Measurements from ENCODE around the gene NTM. TPM values are rescaled to one million over a fixed set of nuclear protein-coding genes. Genes with fewer than 3 reads are reported as not detected.
"Not testable (repeated sequence)": the region's sequence is repeated elsewhere in the genome, so short reads cannot be mapped to it uniquely, and the experiment has no call there.

The NTM gene
- total RNA-seq, 1 donor from 2014 or later = not detected

DNA sequence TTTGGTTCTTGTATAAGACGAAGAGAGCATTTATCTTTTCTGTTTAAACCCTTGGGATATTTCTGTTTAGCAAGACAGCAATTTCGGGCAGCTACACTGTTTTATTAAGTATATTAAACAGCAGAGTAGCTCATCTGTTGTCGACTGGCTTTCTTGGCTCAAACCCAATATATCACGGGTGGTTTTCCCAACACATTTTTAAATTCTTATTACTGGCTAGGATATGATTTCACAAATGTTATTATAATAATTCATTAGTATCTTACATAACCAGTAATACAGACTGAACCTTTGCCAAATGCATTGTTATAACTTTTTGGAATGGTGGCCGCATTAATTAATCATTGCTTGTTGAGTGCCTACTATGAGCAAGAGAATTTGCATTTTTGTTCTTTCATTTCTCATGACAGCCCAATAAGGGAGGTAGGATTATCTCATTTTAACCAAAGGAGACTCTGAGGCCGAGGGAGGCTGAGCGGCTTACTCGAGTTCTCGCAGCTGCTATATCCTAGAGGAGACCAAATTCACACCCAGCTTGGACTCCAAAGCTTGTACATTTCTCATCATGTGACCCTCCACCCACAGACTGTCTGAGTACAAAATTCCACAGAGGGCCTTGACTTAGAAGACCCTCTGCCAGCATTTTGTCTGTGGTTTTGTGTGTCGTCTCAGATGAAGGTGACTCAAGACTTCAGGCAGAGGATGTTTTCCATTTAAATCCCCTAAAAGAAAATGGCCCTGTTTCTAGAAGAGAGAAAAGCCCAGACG is 304.9 kb downstream of the NTM start:
- no peaks in the 10 kb centered on the region for H3K4me1 Mint-ChIP-seq (ENCODE audit: low read depth)
- intact Hi-C loops (cut with micrococcal nuclease) = no loop called here

DNA sequence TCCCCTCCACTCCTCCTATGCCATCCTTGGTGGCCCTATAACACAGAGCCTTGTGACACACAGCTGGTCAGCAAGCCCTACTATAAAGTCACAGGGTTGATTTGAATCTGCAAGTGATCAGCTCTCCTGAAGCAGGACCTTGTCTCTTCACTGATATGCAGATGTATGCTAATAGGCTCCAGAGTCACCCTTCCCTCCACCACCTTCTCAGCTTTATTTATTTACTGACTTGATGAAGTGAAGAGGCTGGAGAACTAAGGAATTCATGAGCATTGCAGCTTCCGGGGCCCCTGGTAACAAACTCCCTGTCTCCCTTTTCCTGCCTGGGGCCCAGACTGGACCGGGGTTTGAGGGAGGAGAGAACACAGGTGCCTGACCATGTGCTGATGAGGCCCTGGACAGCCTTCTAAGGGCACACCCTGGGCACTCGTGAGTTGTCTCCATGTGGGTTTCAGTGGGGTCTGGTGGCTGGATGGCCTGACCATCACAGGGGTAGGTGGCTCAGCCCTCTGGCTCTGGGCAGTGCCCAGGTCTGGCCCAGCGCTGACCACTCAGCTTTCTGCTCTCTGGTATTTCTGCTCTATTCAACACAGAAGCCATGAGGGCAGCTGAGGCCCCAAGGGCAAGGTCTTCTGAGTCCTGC is 307.5 kb downstream of the NTM start:
- Mint-ChIP-seq H3K36me3 (ENCODE audit: low read depth) (no peaks in the 10 kb centered on the region), H3K4me3 (no peak overlapping the region), H3K4me1 (ENCODE audit: low read depth) (no peaks in the 10 kb centered on the region), H3K27ac (no peak overlapping the region), H3K9me3 (no peaks in the 10 kb centered on the region), H3K27me3 (ENCODE audit: insufficient read depth) (no peaks in the 10 kb centered on the region)
- DNase-seq (ENCODE audit: low spot score) = no peak
- intact Hi-C loops (cut with micrococcal nuclease) = no loop called here

More for the DNA sequence above, 304.9 kb downstream of the NTM start:
- DNase-seq (ENCODE audit: low spot score) = no peak
- no peak overlapping the region for H3K27ac Mint-ChIP-seq
- H3K4me3 Mint-ChIP-seq = no peak overlapping the region
- no peaks in the 10 kb centered on the region for H3K27me3 Mint-ChIP-seq (ENCODE audit: insufficient read depth)
- H3K9me3 Mint-ChIP-seq = no peaks in the 10 kb centered on the region
- H3K36me3 Mint-ChIP-seq (ENCODE audit: low read depth) = no peaks in the 10 kb centered on the region

- H3K4me3 Mint-ChIP-seq = no peak overlapping the region
- no peaks in the 10 kb centered on the region for H3K9me3 Mint-ChIP-seq
- H3K27ac Mint-ChIP-seq = no peak overlapping the region
- intact Hi-C loops (cut with micrococcal nuclease) = no loop called here
- DNase-seq (ENCODE audit: low spot score) = no peak
- H3K4me1 Mint-ChIP-seq (ENCODE audit: low read depth) = no peaks in the 10 kb centered on the region
- no peaks in the 10 kb centered on the region for H3K27me3 Mint-ChIP-seq (ENCODE audit: insufficient read depth)
- no peaks in the 10 kb centered on the region for H3K36me3 Mint-ChIP-seq (ENCODE audit: low read depth)
Observed at GRCh38 chr11:131678658-131679340, 308.4 kb downstream of the NTM start.

DNA sequence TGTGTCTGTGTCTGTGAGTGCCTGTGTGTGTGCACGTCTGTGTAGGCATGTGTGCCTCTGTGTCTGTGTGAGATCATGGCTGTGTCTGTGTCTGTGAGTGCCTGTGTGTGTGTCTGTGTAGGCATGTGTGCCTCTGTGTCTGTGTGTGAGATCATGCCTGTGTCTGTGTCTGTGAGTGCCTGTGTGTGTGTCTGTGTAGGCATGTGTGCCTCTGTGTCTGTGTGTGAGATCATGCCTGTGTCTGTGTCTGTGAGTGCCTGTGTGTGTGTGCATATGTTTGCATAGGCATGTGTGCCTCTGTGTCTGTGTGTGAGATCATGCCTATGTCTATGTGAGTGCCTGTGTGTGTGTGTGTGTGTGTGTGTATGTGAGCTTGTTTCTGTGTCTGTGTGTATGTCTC is 310.0 kb downstream of the NTM start:
- H3K27me3 Mint-ChIP-seq (ENCODE audit: insufficient read depth); H3K4me3 Mint-ChIP-seq; H3K27ac Mint-ChIP-seq; H3K9me3 Mint-ChIP-seq; H3K4me1 Mint-ChIP-seq (ENCODE audit: low read depth); H3K36me3 Mint-ChIP-seq (ENCODE audit: low read depth); DNase-seq (ENCODE audit: low spot score); intact Hi-C loops (cut with micrococcal nuclease): not testable (repeated sequence)

- Mint-ChIP-seq H3K9me3 (no peaks in the 10 kb centered on the region), H3K4me1 (ENCODE audit: low read depth) (no peaks in the 10 kb centered on the region), H3K27me3 (ENCODE audit: insufficient read depth) (no peaks in the 10 kb centered on the region), H3K27ac (no peak overlapping the region), H3K36me3 (ENCODE audit: low read depth) (no peaks in the 10 kb centered on the region), H3K4me3 (no peak overlapping the region)
- intact Hi-C loops (cut with micrococcal nuclease) = no loop called here
- no peak for DNase-seq (ENCODE audit: low spot score)
Observed at GRCh38 chr11:131681920-131682319, 311.5 kb downstream of the NTM start.

- intact Hi-C loops (cut with micrococcal nuclease) = no loop called here
- H3K27ac Mint-ChIP-seq = no peak overlapping the region
- H3K27me3 Mint-ChIP-seq (ENCODE audit: insufficient read depth) = no peaks in the 10 kb centered on the region
- DNase-seq (ENCODE audit: low spot score) = no peak
- H3K4me1 Mint-ChIP-seq (ENCODE audit: low read depth) = no peaks in the 10 kb centered on the region
- H3K9me3 Mint-ChIP-seq = no peaks in the 10 kb centered on the region
- H3K4me3 Mint-ChIP-seq = no peak overlapping the region
- H3K36me3 Mint-ChIP-seq (ENCODE audit: low read depth) = no peaks in the 10 kb centered on the region
Observed at GRCh38 chr11:131682373-131683015, 312.1 kb downstream of the NTM start.

- no peaks in the 10 kb centered on the region for H3K36me3 Mint-ChIP-seq (ENCODE audit: low read depth)
- no peaks in the 10 kb centered on the region for H3K4me1 Mint-ChIP-seq (ENCODE audit: low read depth)
- H3K27ac Mint-ChIP-seq = no peak overlapping the region
- DNase-seq (ENCODE audit: low spot score) = no peak
- no peaks in the 10 kb centered on the region for H3K9me3 Mint-ChIP-seq
- no peak overlapping the region for H3K4me3 Mint-ChIP-seq
- intact Hi-C loops (cut with micrococcal nuclease) = no loop called here
- H3K27me3 Mint-ChIP-seq (ENCODE audit: insufficient read depth) = no peaks in the 10 kb centered on the region
Observed at GRCh38 chr11:131683131-131683530, 312.7 kb downstream of the NTM start.

DNA sequence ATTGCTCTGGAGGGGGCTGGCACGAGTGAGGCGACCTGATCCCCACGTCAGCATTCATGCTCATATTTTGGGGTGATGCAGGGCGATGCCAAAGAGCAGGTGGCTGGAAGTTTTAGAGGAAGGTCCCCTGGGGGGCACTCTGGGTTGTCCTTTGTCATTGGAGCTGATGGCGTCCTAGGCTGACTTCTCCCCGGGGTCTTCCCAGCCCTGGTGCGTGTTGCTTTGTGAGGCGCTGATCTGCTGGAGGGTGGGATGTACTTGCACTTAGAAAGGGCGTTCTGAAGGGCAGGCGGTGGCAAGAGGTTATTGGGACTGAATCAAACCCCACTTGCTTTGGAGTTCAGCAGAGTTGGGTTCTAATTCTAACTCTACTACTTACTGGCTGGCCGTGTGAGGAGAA is 313.3 kb downstream of the NTM start:
- no peaks in the 10 kb centered on the region for H3K36me3 Mint-ChIP-seq (ENCODE audit: low read depth)
- no peak for DNase-seq (ENCODE audit: low spot score)
- intact Hi-C loops (cut with micrococcal nuclease) = no loop called here

DNA sequence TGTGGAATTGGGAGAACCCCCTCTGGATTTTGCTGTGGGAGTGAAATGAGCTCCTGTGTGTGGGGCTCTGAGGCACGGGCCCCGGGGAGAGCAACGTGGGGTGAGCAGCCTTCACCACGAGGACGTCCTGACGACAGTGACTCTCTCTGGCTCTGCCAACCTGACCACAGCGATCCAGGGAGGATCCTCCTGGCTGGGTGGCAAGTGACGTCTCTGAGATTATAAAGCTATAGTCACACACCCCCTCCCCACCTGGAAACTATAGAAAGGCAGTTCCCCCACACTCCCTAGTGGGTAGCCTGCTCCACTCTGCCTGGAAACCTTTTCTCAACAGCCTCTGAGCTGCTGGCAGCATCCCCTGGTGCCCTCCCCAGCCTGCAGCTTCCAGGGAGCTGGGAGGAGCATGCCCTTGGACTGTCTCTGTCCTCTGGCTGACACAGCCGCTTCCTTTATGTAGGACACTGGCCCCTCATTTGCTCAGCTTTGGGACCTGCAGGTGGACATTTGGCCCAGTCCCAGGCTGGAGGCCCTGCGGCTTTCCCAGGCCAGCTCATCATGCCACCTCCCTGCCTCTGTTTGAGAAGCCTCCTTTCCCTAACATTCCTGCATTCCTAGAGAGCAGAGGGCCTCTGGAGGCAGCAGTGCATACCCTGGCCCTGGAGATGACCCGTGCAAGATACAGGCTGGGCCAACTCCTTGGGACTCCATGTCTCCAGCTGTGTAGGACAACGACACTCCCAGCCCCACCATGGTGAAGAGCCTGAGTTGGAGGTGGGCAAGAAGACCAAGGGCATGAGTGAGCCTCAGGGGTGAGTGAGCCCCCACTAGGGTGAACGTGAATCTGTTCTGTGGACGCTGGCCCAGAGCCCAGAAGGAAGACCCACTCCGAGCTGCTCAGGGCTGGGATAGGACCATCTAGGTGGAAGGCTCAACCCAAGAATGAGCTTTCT is 314.0 kb downstream of the NTM start:
- H3K4me1 Mint-ChIP-seq (ENCODE audit: low read depth) = no peaks in the 10 kb centered on the region
- no peaks in the 10 kb centered on the region for H3K36me3 Mint-ChIP-seq (ENCODE audit: low read depth)
- H3K27me3 Mint-ChIP-seq (ENCODE audit: insufficient read depth) = no peaks in the 10 kb centered on the region
- H3K27ac Mint-ChIP-seq = no peak overlapping the region
- no peak overlapping the region for H3K4me3 Mint-ChIP-seq
- no peak for DNase-seq (ENCODE audit: low spot score)
- H3K9me3 Mint-ChIP-seq = no peaks in the 10 kb centered on the region
- intact Hi-C loops (cut with micrococcal nuclease) = no loop called here

More for the DNA sequence above, 313.3 kb downstream of the NTM start:
- H3K4me3 Mint-ChIP-seq = no peak overlapping the region
- no peaks in the 10 kb centered on the region for H3K27me3 Mint-ChIP-seq (ENCODE audit: insufficient read depth)
- H3K9me3 Mint-ChIP-seq = no peaks in the 10 kb centered on the region
- no peaks in the 10 kb centered on the region for H3K4me1 Mint-ChIP-seq (ENCODE audit: low read depth)
- no peak overlapping the region for H3K27ac Mint-ChIP-seq

GRCh38 chr11:131685206-131685605 is 314.8 kb downstream of the NTM start:
- H3K36me3 Mint-ChIP-seq (ENCODE audit: low read depth) = no peaks in the 10 kb centered on the region
- no peaks in the 10 kb centered on the region for H3K9me3 Mint-ChIP-seq
- H3K27me3 Mint-ChIP-seq (ENCODE audit: insufficient read depth) = no peaks in the 10 kb centered on the region
- no peaks in the 10 kb centered on the region for H3K4me1 Mint-ChIP-seq (ENCODE audit: low read depth)
- H3K27ac Mint-ChIP-seq = no peak overlapping the region
- no peak for DNase-seq (ENCODE audit: low spot score)
- H3K4me3 Mint-ChIP-seq = no peak overlapping the region
- intact Hi-C loops (cut with micrococcal nuclease) = no loop called here

DNA sequence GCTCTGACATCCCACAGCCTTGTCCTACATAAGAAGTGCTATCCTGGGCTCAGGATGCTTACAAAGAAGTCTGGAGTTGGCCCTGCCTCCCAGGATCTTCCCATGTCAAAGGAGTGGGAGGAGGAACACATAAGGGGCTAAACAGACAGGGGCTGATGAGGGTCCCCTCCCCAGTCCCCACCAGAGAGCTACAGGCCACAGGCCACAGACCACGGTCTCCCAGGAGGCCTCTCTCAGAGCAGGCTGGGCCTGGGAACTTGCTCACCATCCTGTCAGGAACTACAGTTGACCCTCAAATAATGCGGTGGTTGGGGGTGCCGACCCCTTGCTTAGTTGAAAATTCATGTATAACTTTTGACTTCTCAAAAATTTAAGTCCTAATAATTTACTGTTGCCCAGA is 315.5 kb downstream of the NTM start:
- H3K4me3 Mint-ChIP-seq = no peak overlapping the region
- intact Hi-C loops (cut with micrococcal nuclease) = no loop called here
- DNase-seq (ENCODE audit: low spot score) = no peak

GRCh38 chr11:131686836-131687235 is 316.4 kb downstream of the NTM start:
- no peak for DNase-seq (ENCODE audit: low spot score)
- Mint-ChIP-seq H3K9me3 (no peaks in the 10 kb centered on the region), H3K27me3 (ENCODE audit: insufficient read depth) (no peaks in the 10 kb centered on the region)

More for the DNA sequence above, 315.5 kb downstream of the NTM start:
- H3K27ac Mint-ChIP-seq = no peak overlapping the region
- H3K4me1 Mint-ChIP-seq (ENCODE audit: low read depth) = no peaks in the 10 kb centered on the region
- H3K9me3 Mint-ChIP-seq = no peaks in the 10 kb centered on the region
- no peaks in the 10 kb centered on the region for H3K27me3 Mint-ChIP-seq (ENCODE audit: insufficient read depth)
- H3K36me3 Mint-ChIP-seq (ENCODE audit: low read depth) = no peaks in the 10 kb centered on the region

More at GRCh38 chr11:131686836-131687235, 316.4 kb downstream of the NTM start:
- intact Hi-C loops (cut with micrococcal nuclease) = no loop called here
- no peaks in the 10 kb centered on the region for H3K36me3 Mint-ChIP-seq (ENCODE audit: low read depth)
- H3K4me1 Mint-ChIP-seq (ENCODE audit: low read depth) = no peaks in the 10 kb centered on the region
- no peak overlapping the region for H3K27ac Mint-ChIP-seq
- H3K4me3 Mint-ChIP-seq = no peak overlapping the region
